Hepatocyte (in vitro differentiated cells): Measurements from ENCODE around the gene TMEM273.

Source experiments
- EZH2phosphoT487 ChIP-seq: fragments of 200-600 bp; sonication (generic); IDR thresholded peaks from one replicate; pipeline ENCODE4 v1.6.1; 2018; ENCODE audit warnings: antibody characterized with exemption, mild to moderate bottlenecking, low read depth, moderate library complexity; ENCODE audit not compliant: unreplicated experiment, severe bottlenecking
- TF ChIP-seq, protein P1 (sequence below): fragments of 200-600 bp; sonication (generic); IDR thresholded peaks from 2 replicates; pipeline ENCODE4 v1.5.1; 2016; ENCODE audit warnings: antibody characterized with exemption, mild to moderate bottlenecking; ENCODE audit not compliant: poor library complexity

DNA sequence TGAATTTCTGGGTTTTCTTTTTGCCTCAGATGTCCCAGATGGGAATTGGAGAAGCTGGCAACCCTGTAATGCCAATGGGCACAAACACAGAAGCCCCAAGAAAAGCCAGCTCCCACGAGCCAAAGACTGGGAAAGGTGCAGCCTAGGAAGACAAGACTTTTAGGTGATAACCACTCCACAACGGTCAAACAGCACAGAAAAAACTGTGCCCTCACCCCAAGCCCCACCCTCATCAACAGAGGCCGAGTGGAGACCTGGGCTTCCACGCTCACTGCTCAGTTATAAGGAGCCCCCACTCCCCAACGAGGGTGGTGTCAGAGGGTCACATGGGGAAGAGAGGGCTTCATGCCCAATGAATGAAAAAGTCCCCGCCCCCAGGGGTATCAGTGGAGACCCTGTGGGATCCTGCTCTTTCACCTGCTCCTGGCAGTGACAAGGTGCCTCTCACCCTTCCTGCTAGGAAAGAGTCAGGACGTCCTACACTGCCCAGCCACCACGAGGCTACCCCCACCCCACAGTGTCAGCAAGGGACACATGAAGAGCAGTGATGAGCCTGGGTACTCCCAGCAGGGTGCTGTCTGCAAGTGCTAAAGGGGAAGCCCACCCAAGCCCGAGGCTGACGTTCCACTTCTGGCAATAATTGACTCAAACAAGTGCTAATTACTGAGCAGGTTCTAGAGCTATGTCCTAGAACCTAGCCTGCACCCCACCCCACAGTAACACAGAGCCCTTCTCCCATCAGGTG lies 8.3 kb downstream of the TMEM273 start:
- TF ChIP-seq, protein P1, sequence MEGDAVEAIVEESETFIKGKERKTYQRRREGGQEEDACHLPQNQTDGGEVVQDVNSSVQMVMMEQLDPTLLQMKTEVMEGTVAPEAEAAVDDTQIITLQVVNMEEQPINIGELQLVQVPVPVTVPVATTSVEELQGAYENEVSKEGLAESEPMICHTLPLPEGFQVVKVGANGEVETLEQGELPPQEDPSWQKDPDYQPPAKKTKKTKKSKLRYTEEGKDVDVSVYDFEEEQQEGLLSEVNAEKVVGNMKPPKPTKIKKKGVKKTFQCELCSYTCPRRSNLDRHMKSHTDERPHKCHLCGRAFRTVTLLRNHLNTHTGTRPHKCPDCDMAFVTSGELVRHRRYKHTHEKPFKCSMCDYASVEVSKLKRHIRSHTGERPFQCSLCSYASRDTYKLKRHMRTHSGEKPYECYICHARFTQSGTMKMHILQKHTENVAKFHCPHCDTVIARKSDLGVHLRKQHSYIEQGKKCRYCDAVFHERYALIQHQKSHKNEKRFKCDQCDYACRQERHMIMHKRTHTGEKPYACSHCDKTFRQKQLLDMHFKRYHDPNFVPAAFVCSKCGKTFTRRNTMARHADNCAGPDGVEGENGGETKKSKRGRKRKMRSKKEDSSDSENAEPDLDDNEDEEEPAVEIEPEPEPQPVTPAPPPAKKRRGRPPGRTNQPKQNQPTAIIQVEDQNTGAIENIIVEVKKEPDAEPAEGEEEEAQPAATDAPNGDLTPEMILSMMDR = no peak
- TF ChIP-seq EZH2phosphoT487 = no peak
